Left ventricle myocardium inferior (tissue), 1 donor: Measurements from ENCODE around the gene ALG6. TPM values are rescaled to one million over a fixed set of nuclear protein-coding genes. Genes with fewer than 3 reads are reported as not detected.
A peak's percentile ranks its signal among the peaks of the same experiment; 100 is the strongest.
"Not testable (repeated sequence)": the region's sequence is repeated elsewhere in the genome, so short reads cannot be mapped to it uniquely, and the experiment has no call there.

Source experiments
- DNase-seq: peaks from one replicate; pipeline ENCODE4 v3.0.0-alpha.2; 2020
- H3K27ac ChIP-seq: fragments of 200-600 bp; replicated peaks from 2 replicates; pipeline ENCODE4 v1.8.0; 2021
- H3K27me3 ChIP-seq: fragments of 200-600 bp; 2 replicates; pipeline ENCODE4 v1.8.0; 2021; ENCODE audit warnings: low read depth
- H3K36me3 ChIP-seq: fragments of 200-600 bp; 2 replicates; pipeline ENCODE4 v1.8.0; 2021
- H3K4me1 ChIP-seq: fragments of 200-600 bp; 2 replicates; pipeline ENCODE4 v1.8.0; 2021
- H3K4me3 ChIP-seq: fragments of 200-600 bp; 2 replicates; pipeline ENCODE4 v1.8.0; 2021; ENCODE audit warnings: mild to moderate bottlenecking, moderate library complexity
- H3K9me3 ChIP-seq: fragments of 200-600 bp; replicated peaks from 2 replicates; pipeline ENCODE4 v1.8.0; 2021
- CTCF ChIP-seq: fragments of 200-600 bp; IDR thresholded peaks from 2 replicates; pipeline ENCODE4 v1.8.0; 2021; ENCODE audit warnings: antibody characterized with exemption, mild to moderate bottlenecking, borderline replicate concordance
- intact Hi-C: fragments of 100-400 bp; cut with micrococcal nuclease; formaldehyde crosslinking; loops from one replicate; pipeline ENCODE4 v1.11.0; 2022
- total RNA-seq: library from RNA; stranded (reverse); fragmentation: NEBNext Ultra II Directional; extraction: Animal tissue kit (Norgen Biotek cat#: 25700); gene quantifications from one replicate; pipeline ENCODE4 v1.2.1, GENCODE V29; 2021
- donor health status: DM: no; HTN: yes; CAD: no; lungs with severe emphysema.

Gene ALG6
- total RNA-seq, 1 donor from 2014 or later, result 4.0 TPM

DNA sequence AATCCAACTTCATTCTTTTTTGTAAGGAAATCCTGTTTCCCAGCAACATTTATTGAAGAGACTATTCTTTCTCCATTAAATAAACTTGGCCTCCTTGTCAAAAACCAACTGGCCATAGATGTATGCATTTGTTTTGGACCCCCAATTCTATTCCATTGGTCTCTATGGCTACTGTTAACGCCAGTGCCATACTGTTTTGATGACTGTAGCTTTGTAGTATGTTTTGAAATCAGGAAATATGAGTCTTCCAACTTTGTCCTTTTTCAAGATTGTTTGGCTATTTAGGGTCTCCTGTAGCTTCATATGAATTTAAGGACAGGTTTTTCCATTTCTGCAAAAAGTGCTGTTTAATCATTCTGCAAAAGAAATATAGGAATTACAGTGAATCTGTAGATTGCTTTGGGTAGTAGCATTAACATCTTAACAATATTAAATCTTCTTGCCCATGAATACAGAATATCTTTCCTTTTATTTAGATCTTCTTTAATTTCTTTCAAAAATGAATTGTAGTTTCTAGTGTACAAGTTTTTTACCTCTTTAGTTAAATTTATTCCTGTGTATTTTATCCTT is 94.3 kb downstream of the ALG6 start:
- H3K4me1 ChIP-seq, result no peaks in the 10 kb centered on the region
- peaks cover 15% of the 10 kb centered on the region for H3K9me3 ChIP-seq
- H3K27me3 ChIP-seq, result no peaks in the 10 kb centered on the region
- intact Hi-C loops, result no loop called here
- DNase-seq, result no peak
- peaks cover 7% of the 10 kb centered on the region for H3K36me3 ChIP-seq
- no peak overlapping the region for H3K4me3 ChIP-seq
- H3K27ac ChIP-seq, result no peak overlapping the region
- no peak for TF ChIP-seq CTCF

- peaks cover 7% of the 10 kb centered on the region for H3K36me3 ChIP-seq
- H3K27ac ChIP-seq, result no peak overlapping the region
Measured at GRCh38 chr1:63463248-63463647, 95.8 kb downstream of the ALG6 start.

GRCh38 chr1:63466181-63466580 is 98.8 kb downstream of the ALG6 start:
- intact Hi-C loops, result no loop called here
- TF ChIP-seq CTCF, result no peak

More at GRCh38 chr1:63463248-63463647, 95.8 kb downstream of the ALG6 start:
- intact Hi-C loops, result no loop called here
- Histone ChIP-seq H3K4me1 (no peaks in the 10 kb centered on the region), H3K27me3 (no peaks in the 10 kb centered on the region), H3K4me3 (no peak overlapping the region), H3K9me3 (peaks cover 15% of the 10 kb centered on the region)
- no peak for DNase-seq
- no peak for TF ChIP-seq CTCF

DNA sequence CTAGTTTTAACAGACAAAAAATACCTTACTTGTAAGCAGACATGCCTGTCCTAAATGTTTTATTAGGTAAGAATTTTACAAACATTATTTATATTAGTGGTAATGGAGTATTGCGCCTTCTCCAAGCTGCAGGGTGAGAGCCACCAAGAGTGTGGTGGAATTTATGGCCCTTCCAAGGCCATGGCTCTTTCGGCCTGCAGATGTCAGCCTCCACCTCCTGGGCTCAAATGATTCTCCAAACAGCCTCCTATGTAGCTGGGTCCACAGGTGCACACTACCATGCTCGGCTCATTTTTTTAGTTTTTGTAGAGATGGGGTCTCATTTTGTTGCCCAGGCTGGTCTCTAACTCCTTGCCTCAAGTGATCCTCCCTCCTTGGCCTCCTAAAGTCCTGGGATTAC is 99.3 kb downstream of the ALG6 start:
- no peak overlapping the region for H3K4me3 ChIP-seq
- peaks cover 14% of the 10 kb centered on the region for H3K9me3 ChIP-seq
- intact Hi-C loops, result no loop called here
- no peaks in the 10 kb centered on the region for H3K27me3 ChIP-seq
- no peak overlapping the region for H3K27ac ChIP-seq
- H3K36me3 ChIP-seq, result peaks cover 6% of the 10 kb centered on the region
- TF ChIP-seq CTCF, result peak; percentile 52
- H3K4me1 ChIP-seq, result no peaks in the 10 kb centered on the region
- DNase-seq, result no peak

More at GRCh38 chr1:63466181-63466580, 98.8 kb downstream of the ALG6 start:
- H3K9me3 ChIP-seq, result peaks cover 20% of the 10 kb centered on the region
- no peak for DNase-seq
- H3K4me1 ChIP-seq, result no peaks in the 10 kb centered on the region
- no peak overlapping the region for H3K27ac ChIP-seq
- H3K36me3 ChIP-seq, result peaks cover 10% of the 10 kb centered on the region
- no peaks in the 10 kb centered on the region for H3K27me3 ChIP-seq
- H3K4me3 ChIP-seq, result no peak overlapping the region

GRCh38 chr1:63468683-63469082 is 101.3 kb downstream of the ALG6 start:
- H3K27ac ChIP-seq, H3K27me3 ChIP-seq, H3K9me3 ChIP-seq, H3K4me1 ChIP-seq, intact Hi-C loops, H3K36me3 ChIP-seq, H3K4me3 ChIP-seq, DNase-seq: not testable (repeated sequence)

GRCh38 chr1:63475761-63476160 is 108.3 kb downstream of the ALG6 start:
- Histone ChIP-seq H3K36me3 (no peaks in the 10 kb centered on the region), H3K27me3 (no peaks in the 10 kb centered on the region), H3K4me1 (peaks cover 4% of the 10 kb centered on the region), H3K4me3 (no peak overlapping the region), H3K27ac (no peak overlapping the region), H3K9me3 (no peaks in the 10 kb centered on the region)
- intact Hi-C loops, result no loop called here
- DNase-seq, result no peak
- TF ChIP-seq CTCF, result no peak
